ENCODE measurements around the gene RPS21. TPM values are rescaled to one million over a fixed set of nuclear protein-coding genes. Genes with fewer than 3 reads are reported as not detected.
A peak's percentile ranks its signal among the peaks of the same experiment; 100 is the strongest.

Gene RPS21
- total RNA-seq, 4 donors from 2014 or later: 819 to 3,701 (median 3,102) TPM

DNA sequence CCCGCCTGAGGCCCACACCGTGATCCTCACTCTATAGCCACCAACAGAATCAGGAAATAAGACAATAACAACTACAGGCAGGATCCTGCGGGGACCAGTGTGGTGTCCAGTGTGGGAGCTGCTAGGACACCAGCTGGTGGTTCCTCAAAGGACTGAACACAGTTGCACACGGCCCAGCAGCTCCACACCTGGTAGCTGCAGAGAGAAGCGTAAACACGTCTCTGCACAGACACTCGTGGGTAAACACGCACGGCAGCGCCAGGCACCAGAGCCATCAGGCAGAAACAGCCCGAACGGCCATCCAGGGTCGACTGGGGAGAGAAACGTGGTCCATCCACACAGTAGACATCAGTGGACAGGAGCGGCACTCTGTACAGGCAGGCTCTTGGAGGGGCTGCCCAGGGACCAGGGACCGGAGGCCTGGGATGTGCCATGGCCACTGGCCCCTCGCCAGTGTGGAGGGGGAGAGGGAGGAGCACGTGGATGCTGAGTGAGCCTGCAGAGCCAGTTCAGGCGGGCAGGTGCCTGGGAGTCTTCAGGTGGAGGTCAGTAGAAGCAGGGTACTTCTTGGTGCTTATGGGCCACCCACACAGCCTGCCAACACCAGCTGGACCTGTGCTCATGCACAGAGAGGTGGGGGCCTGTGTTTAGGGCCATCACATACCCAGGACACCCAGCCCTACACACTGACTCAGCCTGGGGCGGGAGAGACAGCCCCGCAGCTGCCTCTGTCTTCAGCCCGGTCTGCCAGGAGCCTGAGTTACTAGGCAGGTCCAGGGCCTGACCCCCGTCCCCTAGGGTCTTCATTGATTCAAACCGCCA, 12.4 kb upstream of the RPS21 start:
- TF ChIP-seq POLR2A (IDR thresholded peaks at IDR 0.05): no peak
- TF ChIP-seq, protein P1, sequence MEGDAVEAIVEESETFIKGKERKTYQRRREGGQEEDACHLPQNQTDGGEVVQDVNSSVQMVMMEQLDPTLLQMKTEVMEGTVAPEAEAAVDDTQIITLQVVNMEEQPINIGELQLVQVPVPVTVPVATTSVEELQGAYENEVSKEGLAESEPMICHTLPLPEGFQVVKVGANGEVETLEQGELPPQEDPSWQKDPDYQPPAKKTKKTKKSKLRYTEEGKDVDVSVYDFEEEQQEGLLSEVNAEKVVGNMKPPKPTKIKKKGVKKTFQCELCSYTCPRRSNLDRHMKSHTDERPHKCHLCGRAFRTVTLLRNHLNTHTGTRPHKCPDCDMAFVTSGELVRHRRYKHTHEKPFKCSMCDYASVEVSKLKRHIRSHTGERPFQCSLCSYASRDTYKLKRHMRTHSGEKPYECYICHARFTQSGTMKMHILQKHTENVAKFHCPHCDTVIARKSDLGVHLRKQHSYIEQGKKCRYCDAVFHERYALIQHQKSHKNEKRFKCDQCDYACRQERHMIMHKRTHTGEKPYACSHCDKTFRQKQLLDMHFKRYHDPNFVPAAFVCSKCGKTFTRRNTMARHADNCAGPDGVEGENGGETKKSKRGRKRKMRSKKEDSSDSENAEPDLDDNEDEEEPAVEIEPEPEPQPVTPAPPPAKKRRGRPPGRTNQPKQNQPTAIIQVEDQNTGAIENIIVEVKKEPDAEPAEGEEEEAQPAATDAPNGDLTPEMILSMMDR (IDR thresholded peaks at IDR 0.05): no peak
- Histone ChIP-seq H3K9me3 (no peaks in the 10 kb centered on the region), H3K27ac (peak overlapping the region; percentile 12 to 93 (median 87)), H3K27me3 (peaks cover 0 to 9% (median 0%) of the 10 kb centered on the region in 4 donors), H3K4me1 (peaks cover 63 to 90% (median 67%) of the 10 kb centered on the region in 3 donors), H3K36me3 (no peaks in the 10 kb centered on the region), H3K4me3 (no peak overlapping the region)
- no peak for DNase-seq
- WGBS, 2 donors: 10 to 83% methylated on average over 2 to 4 of the region's 24 CpGs
- intact Hi-C loops (cut with DNase I): no loop called here

DNA sequence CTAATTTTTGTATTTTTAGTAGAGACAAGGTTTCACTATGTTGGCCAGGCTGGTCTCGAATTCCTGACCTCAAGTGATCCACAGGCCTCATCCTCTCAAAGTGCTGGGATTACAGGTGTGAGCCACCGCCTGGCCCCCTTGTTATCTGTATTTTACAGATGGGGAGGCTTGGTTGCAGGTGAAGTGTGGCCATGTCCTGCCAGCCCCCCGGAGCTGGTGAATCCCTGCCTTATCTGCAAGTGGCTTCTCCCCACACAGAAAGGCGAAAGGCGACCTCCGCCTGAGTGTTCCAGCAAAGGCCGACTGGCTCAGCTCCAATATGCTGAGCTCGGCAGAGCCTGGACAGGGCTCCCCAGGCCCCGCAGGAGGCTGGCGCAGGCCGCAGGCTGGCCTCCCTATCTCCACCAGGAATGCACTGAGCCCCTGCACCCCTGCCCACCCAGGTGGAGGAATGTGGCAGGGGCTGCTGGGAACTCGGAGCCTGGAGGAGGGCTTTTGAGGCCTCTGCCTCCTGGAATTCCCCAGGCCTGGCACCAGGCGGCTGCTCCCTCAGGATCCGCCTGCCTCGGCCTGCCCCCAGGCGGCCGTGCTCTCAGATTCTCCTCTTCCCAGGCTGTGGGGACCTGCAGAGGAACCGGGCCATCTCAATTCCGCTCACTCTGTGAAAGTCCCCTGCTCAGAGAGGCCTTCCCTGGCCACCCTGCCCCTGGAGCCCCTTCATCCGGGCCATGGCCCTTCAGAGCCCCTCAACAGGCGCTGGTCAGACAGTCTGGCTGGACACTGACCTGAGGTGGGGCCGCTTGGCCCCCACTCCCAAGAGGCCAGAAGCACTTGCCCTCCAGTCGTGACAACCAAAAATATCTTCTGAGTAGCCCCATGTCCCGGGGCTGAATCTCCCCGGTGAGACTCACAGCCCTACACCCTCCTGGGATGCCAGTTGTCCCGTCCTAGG, 10.5 kb upstream of the RPS21 start:
- H3K27ac ChIP-seq: peak overlapping the region; percentile 85 to 95 (median 91)
- H3K9me3 ChIP-seq: no peaks in the 10 kb centered on the region
- H3K4me3 ChIP-seq: no peak overlapping the region
- TF ChIP-seq, protein P1 (IDR thresholded peaks at IDR 0.05): peak in 4 of 6 experiments; percentile 36 to 60 (median 54)
- TF ChIP-seq POLR2A (IDR thresholded peaks at IDR 0.05): no peak
- no peak for DNase-seq
- peaks cover 47 to 90% (median 64%) of the 10 kb centered on the region in 3 donors for H3K4me1 ChIP-seq
- H3K36me3 ChIP-seq: no peaks in the 10 kb centered on the region
- WGBS, 2 donors: 53 to 68% methylated on average over 3 to 4 of the region's 26 CpGs
- H3K27me3 ChIP-seq: peaks cover 0 to 9% (median 0%) of the 10 kb centered on the region in 4 donors
- intact Hi-C loops (cut with DNase I): no loop called here

- Histone ChIP-seq H3K27me3 (peaks cover 0 to 9% (median 0%) of the 10 kb centered on the region in 4 donors), H3K36me3 (peaks cover 0 to 2% (median 0%) of the 10 kb centered on the region in 3 donors), H3K27ac (peak overlapping the region; percentile 85 to 95 (median 91)), H3K9me3 (no peaks in the 10 kb centered on the region), H3K4me1 (peaks cover 47 to 90% (median 68%) of the 10 kb centered on the region in 3 donors), H3K4me3 (no peak overlapping the region)
- DNase-seq: no peak
- intact Hi-C loops (cut with DNase I): no loop called here
- WGBS, 2 donors: 51 to 55% methylated on average over 10 to 16 of the region's 17 CpGs
- TF ChIP-seq, protein P1 (IDR thresholded peaks at IDR 0.05): no peak
- no peak for TF ChIP-seq POLR2A (IDR thresholded peaks at IDR 0.05)
Measured at GRCh38 chr20:62377064-62377461, 9.8 kb upstream of the RPS21 start.

DNA sequence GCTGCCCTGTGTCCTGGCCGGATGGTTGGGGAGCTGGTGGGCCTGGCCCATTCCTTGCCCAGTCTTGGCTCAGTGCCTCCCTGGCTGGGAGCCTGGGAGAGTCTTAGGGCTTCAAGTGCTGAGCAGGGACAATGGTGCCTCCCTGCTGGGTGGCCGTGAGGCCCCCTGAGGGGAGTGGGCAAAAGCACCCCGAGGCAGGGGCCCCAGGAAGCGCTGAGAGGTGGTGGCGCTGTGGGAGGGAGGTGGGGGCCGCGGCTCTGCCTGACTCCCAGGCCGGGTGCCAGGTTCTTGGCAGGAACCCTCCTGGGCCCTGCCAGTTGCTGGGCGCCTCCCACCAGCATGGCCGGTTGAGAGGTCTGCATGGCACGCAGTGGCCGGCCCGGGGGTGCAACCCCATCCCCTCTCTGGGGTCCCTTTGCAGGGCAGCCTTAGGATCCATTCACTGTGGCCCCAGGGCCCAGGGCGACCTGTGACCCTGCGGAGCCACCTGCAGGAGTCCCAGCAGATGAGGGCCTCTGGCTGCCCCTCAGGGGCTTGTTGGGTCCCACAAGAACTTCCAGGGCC, 9.2 kb upstream of the RPS21 start:
- H3K4me1 ChIP-seq: peaks cover 47 to 90% (median 72%) of the 10 kb centered on the region in 3 donors
- intact Hi-C loops (cut with DNase I): no loop called here
- WGBS, 2 donors: no CpG with 5 or more reads among the region's 15 CpGs

More for the DNA sequence above, 9.2 kb upstream of the RPS21 start:
- TF ChIP-seq POLR2A (IDR thresholded peaks at IDR 0.05): no peak
- TF ChIP-seq, protein P1 (IDR thresholded peaks at IDR 0.05): no peak
- H3K4me3 ChIP-seq: peak overlapping the region in 3 of 4 donors; percentile 1 to 41 (median 17)
- H3K27me3 ChIP-seq: peaks cover 0 to 6% (median 0%) of the 10 kb centered on the region in 4 donors
- H3K36me3 ChIP-seq: peaks cover 0 to 5% (median 0%) of the 10 kb centered on the region in 3 donors
- DNase-seq: no peak
- peak overlapping the region; percentile 85 to 95 (median 91) for H3K27ac ChIP-seq
- H3K9me3 ChIP-seq: no peaks in the 10 kb centered on the region
